PFSK-1 (cell line): ENCODE measurements around the gene RPS6KA2.

Experiments
- FOXP2 ChIP-seq: optimal IDR thresholded peaks from 2 replicates; pipeline ENCODE3; 2011; ENCODE audit warnings: borderline replicate concordance, control low read depth, inconsistent platforms; ENCODE audit not compliant: insufficient read depth; ENCODE audit errors: extremely low read length, extremely low read depth
- POLR2AphosphoS5 ChIP-seq: IDR thresholded peaks from 2 replicates; pipeline ENCODE4 v1.6.1; 2012; ENCODE audit warnings: low read depth, mild to moderate bottlenecking, control low read depth, low read length, moderate library complexity
- REST ChIP-seq, 2 experiments: IDR thresholded peaks; 2 replicates each; pipeline versions ENCODE4 v1.6.1 to v1.8.0; 2011 to 2012; ENCODE audit warnings: low read depth in 2 of 2, low read length in 2 of 2, control low read depth in 1 of 2, inconsistent platforms in 1 of 2, mild to moderate bottlenecking in 1 of 2, moderate library complexity in 1 of 2; ENCODE audit not compliant: insufficient read depth in 1 of 2
- SIN3A ChIP-seq: IDR thresholded peaks from 2 replicates; pipeline ENCODE4 v1.6.1; 2012; ENCODE audit warnings: mild to moderate bottlenecking, low read length, moderate library complexity, borderline replicate concordance; ENCODE audit not compliant: insufficient read depth
- TAF1 ChIP-seq: IDR thresholded peaks from 2 replicates; pipeline ENCODE4 v1.6.1; 2012; ENCODE audit warnings: low read length, control low read depth, borderline replicate concordance; ENCODE audit not compliant: insufficient read depth

RPS6KA2 gene

GRCh38 chr6:166492092-166492741 is 134.8 kb downstream of the RPS6KA2 start:
- TF ChIP-seq TAF1, result no peak
- TF ChIP-seq FOXP2, result no peak
- no peak for TF ChIP-seq REST (IDR thresholded peaks at IDR 0.05; ENCODE audit: insufficient read depth in 1 of 2, low read depth in 2 of 2, low read length in 2 of 2)
- no peak for TF ChIP-seq SIN3A
- no peak for TF ChIP-seq POLR2AphosphoS5

- TF ChIP-seq FOXP2, result peak; percentile 41
- no peak; the same call in 1 of the 2 replicates for TF ChIP-seq POLR2AphosphoS5
- no peak for TF ChIP-seq TAF1
- 0 out of 4 replicates have a peak, but pooled peaks of 1 of the 2 experiments have one; percentile 39 for TF ChIP-seq REST (IDR thresholded peaks at IDR 0.05; ENCODE audit: insufficient read depth in 1 of 2, low read depth in 2 of 2, low read length in 2 of 2)
- TF ChIP-seq SIN3A, result no peak
Measured at GRCh38 chr6:166490671-166491500, 136.2 kb downstream of the RPS6KA2 start.

GRCh38 chr6:166489301-166490155 is 137.5 kb downstream of the RPS6KA2 start:
- no peak for TF ChIP-seq POLR2AphosphoS5
- no peak for TF ChIP-seq FOXP2
- no peak for TF ChIP-seq TAF1
- no peak for TF ChIP-seq REST (IDR thresholded peaks at IDR 0.05; ENCODE audit: insufficient read depth in 1 of 2, low read depth in 2 of 2, low read length in 2 of 2)

- no peak for TF ChIP-seq POLR2AphosphoS5
- TF ChIP-seq SIN3A, result no peak
- no peak for TF ChIP-seq TAF1
- TF ChIP-seq FOXP2, result no peak
- TF ChIP-seq REST (IDR thresholded peaks at IDR 0.05; ENCODE audit: insufficient read depth in 1 of 2, low read depth in 2 of 2, low read length in 2 of 2), result no peak
Measured at GRCh38 chr6:166488701-166489100, 138.3 kb downstream of the RPS6KA2 start.
